Measurements from ENCODE around the gene ERG. TPM values are rescaled to one million over a fixed set of nuclear protein-coding genes. Genes with fewer than 3 reads are reported as not detected.

ERG gene
- total and polyA plus RNA-seq, 2 of the 8 experiments (the other 6 are each of a cell fraction or from before 2014, with no cell fraction given): 1.0 to 3.0 TPM

GRCh38 chr21:38417726-38418125 lies 80.6 kb downstream of the ERG start:
- DNase-seq (ENCODE audit: low read depth in 1 of 2, low spot score in 2 of 2) (no peak), FAIRE-seq (no peak)
- Histone ChIP-seq H3K56ac (replicated peaks; ENCODE audit: insufficient read length, low read depth, low read length) (no peak overlapping the region), H3K23ac (ENCODE audit: insufficient read length) (no peak overlapping the region), H2BK12ac (ENCODE audit: low read depth, low read length) (no peak overlapping the region), H4K5ac (ENCODE audit: insufficient read length, low read depth, low read length) (no peak overlapping the region), H3K79me1 (ENCODE audit: low read depth, low read length) (no peaks in the 10 kb centered on the region), H2BK20ac (ENCODE audit: low read length) (no peak overlapping the region), H3K4me1 (replicated peaks in 1 of 4; ENCODE audit: control insufficient read depth in 3 of 4, insufficient read depth in 4 of 4, low read length in 3 of 4) (peaks cover under 1 to 7% (median 3%) of the 10 kb centered on the region in 4 experiments; a peak in 6 of 7 replicates), H3K4me3 (ENCODE audit: extremely low read depth in 1 of 4, insufficient read depth in 2 of 4, low read depth in 3 of 4, low read length in 4 of 4) (no peak overlapping the region), H3K23me2 (ENCODE audit: low read depth, low read length) (peaks cover 1% of the 10 kb centered on the region; the same call in 1 of the 2 replicates), H2BK15ac (ENCODE audit: low read length) (no peak overlapping the region), H2BK5ac (ENCODE audit: low read depth, low read length) (no peak overlapping the region), H4K20me1 (replicated peaks in 1 of 2; ENCODE audit: control insufficient read depth in 1 of 2, insufficient read depth in 2 of 2, low read length in 2 of 2) (no peaks in the 10 kb centered on the region), H3K9ac (replicated peaks in 1 of 4; ENCODE audit: extremely low read depth in 1 of 4, low read depth in 3 of 4, low read length in 3 of 4) (no peak overlapping the region), H3K79me2 (ENCODE audit: control insufficient read depth in 1 of 2, insufficient read depth in 2 of 2, low read length in 2 of 2) (no peaks in the 10 kb centered on the region), H3K4ac (replicated peaks; ENCODE audit: insufficient read length, low read depth, low read length) (no peak overlapping the region), H3K27ac (ENCODE audit: low read depth, low read length) (no peak overlapping the region), H3K14ac (ENCODE audit: insufficient read length) (no peak overlapping the region), H3K18ac (ENCODE audit: extremely low read depth, low read length) (no peak overlapping the region), H3K27me3 (replicated peaks in 1 of 4; ENCODE audit: control insufficient read depth in 3 of 4, extremely low read depth in 1 of 4, insufficient read depth in 3 of 4, low read length in 3 of 4) (peaks cover 0 to 2% (median 0%) of the 10 kb centered on the region in 4 experiments; a peak in 1 of 7 replicates), H2AK5ac (ENCODE audit: low read depth, low read length) (no peak overlapping the region), H4K91ac (replicated peaks; ENCODE audit: insufficient read length, low read length) (no peak overlapping the region), H2AFZ (ENCODE audit: low read length) (no peak overlapping the region), H3K9me3 (ENCODE audit: insufficient read depth in 2 of 2, low read depth in 1 of 2, low read length in 1 of 2) (no peaks in the 10 kb centered on the region), H3K4me2 (ENCODE audit: insufficient read depth in 1 of 2, low read depth in 2 of 2, low read length in 2 of 2) (no peak overlapping the region), H3K36me3 (ENCODE audit: control insufficient read depth in 2 of 4, insufficient read depth in 4 of 4, low read length in 3 of 4) (no peaks in the 10 kb centered on the region), H2BK120ac (replicated peaks; ENCODE audit: low read depth, low read length) (no peak overlapping the region), H4K8ac (ENCODE audit: extremely low read depth, insufficient read depth, low read length) (no peak overlapping the region)
- WGBS, 2 experiments (ENCODE audit: extremely low coverage in 1 of 2, insufficient coverage in 1 of 2, insufficient read length in 1 of 2, insufficient replicate concordance in 2 of 2, low coverage in 1 of 2, low lambda C conversion rate in 2 of 2, missing lambda C conversion rate in 1 of 2): 98% methylated on average over 5 of the region's 5 CpGs; no CpG with 5 or more reads in 1 of the 2 experiments
- TF ChIP-seq CTBP2 (IDR thresholded peaks at IDR 0.05; ENCODE audit: borderline replicate concordance, insufficient read depth, insufficient read length, low read length): no peak
- TF ChIP-seq, protein P1, sequence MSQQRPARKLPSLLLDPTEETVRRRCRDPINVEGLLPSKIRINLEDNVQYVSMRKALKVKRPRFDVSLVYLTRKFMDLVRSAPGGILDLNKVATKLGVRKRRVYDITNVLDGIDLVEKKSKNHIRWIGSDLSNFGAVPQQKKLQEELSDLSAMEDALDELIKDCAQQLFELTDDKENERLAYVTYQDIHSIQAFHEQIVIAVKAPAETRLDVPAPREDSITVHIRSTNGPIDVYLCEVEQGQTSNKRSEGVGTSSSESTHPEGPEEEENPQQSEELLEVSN (IDR thresholded peaks at IDR 0.05): no peak
- TF ChIP-seq ATF3 (IDR thresholded peaks at IDR 0.05; ENCODE audit: insufficient read depth, low read depth, low read length): no peak
- TF ChIP-seq HDAC6 (IDR thresholded peaks at IDR 0.05; ENCODE audit: low read depth, low read length): no peak
- POLR2A ChIA-PET (ENCODE audit: partially characterized antibody): no interaction called here
- CTCF ChIA-PET (ENCODE audit: partially characterized antibody): no interaction called here

Data from H1 (cell line).